ENCODE measurements around the gene USP27X.

Gene USP27X

GRCh38 chrX:49845701-49846403, 33.4 kb upstream of the USP27X start:
- H3K4me1 ChIP-seq, result no peaks in the 10 kb centered on the region
- no peaks in the 10 kb centered on the region for H3K36me3 ChIP-seq
- no peaks in the 10 kb centered on the region for H3K9me3 ChIP-seq
- TF ChIP-seq CTCF (IDR thresholded peaks at IDR 0.05; ENCODE audit: low read depth, low read length), result no peak
- no peak for DNase-seq
- H3K27me3 ChIP-seq, result no peaks in the 10 kb centered on the region
- H3K4me3 ChIP-seq (ENCODE audit: low read depth, low read length), result no peak overlapping the region

DNA sequence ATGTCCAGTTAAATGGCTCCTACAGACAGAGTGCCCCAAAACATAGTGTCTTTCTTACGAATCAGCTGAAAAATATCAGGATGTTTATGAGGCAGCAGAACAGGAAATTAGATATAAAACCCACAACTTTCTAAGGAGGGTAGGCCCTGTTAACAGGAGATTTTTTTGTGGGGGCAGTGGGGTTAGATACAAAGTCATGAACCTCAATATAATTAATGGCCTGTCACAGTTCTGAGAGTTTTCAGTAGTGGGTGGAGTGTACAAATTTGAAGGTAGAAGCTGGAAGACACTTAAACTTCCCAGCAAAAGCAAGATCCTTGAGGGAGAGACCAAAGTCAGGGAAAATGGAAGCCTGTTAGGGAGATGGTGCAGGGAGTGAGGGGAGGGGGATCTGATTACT, 32.8 kb upstream of the USP27X start:
- Histone ChIP-seq H3K27me3 (no peaks in the 10 kb centered on the region), H3K9me3 (no peaks in the 10 kb centered on the region), H3K4me3 (ENCODE audit: low read depth, low read length) (no peak overlapping the region), H3K4me1 (no peaks in the 10 kb centered on the region), H3K36me3 (no peaks in the 10 kb centered on the region)
- DNase-seq, result no peak
- TF ChIP-seq CTCF (IDR thresholded peaks at IDR 0.05; ENCODE audit: low read depth, low read length), result no peak

- no peaks in the 10 kb centered on the region for H3K9me3 ChIP-seq
- no peak for TF ChIP-seq CTCF (IDR thresholded peaks at IDR 0.05; ENCODE audit: low read depth, low read length)
These were observed 31.0 kb upstream of the USP27X start for GRCh38 chrX:49848275-49848674.

GRCh38 chrX:49850028-49850427, 29.3 kb upstream of the USP27X start:
- TF ChIP-seq CTCF (IDR thresholded peaks at IDR 0.05; ENCODE audit: low read depth, low read length), result no peak
- DNase-seq, result no peak
- Histone ChIP-seq H3K4me3 (ENCODE audit: low read depth, low read length) (no peak overlapping the region), H3K27me3 (no peaks in the 10 kb centered on the region), H3K4me1 (no peaks in the 10 kb centered on the region), H3K36me3 (no peaks in the 10 kb centered on the region), H3K9me3 (no peaks in the 10 kb centered on the region)

More at GRCh38 chrX:49848275-49848674, 31.0 kb upstream of the USP27X start:
- Histone ChIP-seq H3K36me3 (no peaks in the 10 kb centered on the region), H3K4me3 (ENCODE audit: low read depth, low read length) (no peak overlapping the region), H3K27me3 (no peaks in the 10 kb centered on the region), H3K4me1 (no peaks in the 10 kb centered on the region)
- DNase-seq, result no peak

DNA sequence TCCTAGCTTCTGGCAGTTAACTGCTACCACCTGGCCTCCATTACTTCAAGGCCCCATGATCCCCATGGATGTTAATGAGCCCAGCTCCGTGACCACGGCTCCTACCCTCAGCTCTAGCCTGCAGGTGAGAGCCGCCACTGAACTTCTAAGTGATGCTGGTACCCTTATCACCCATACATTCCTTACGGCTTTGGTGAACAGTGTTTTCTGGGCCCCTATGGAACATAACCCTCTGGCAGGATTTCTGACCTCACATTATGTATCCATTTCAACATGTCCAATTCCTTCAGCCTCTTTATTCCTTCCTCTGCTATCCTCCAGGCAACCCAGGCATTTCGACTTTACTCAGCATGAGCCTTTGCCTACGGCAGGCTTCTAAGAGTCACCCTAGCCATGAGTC, 25.6 kb upstream of the USP27X start:
- Histone ChIP-seq H3K27me3 (no peaks in the 10 kb centered on the region), H3K9me3 (no peaks in the 10 kb centered on the region), H3K4me1 (no peaks in the 10 kb centered on the region), H3K36me3 (no peaks in the 10 kb centered on the region), H3K4me3 (ENCODE audit: low read depth, low read length) (no peak overlapping the region)
- no peak for DNase-seq
- no peak for TF ChIP-seq CTCF (IDR thresholded peaks at IDR 0.05; ENCODE audit: low read depth, low read length)

- Histone ChIP-seq H3K9me3 (no peaks in the 10 kb centered on the region), H3K4me1 (no peaks in the 10 kb centered on the region)
These were observed 22.5 kb upstream of the USP27X start for GRCh38 chrX:49856819-49857218.

More at GRCh38 chrX:49856819-49857218, 22.5 kb upstream of the USP27X start:
- DNase-seq, result no peak
- Histone ChIP-seq H3K36me3 (no peaks in the 10 kb centered on the region), H3K27me3 (no peaks in the 10 kb centered on the region), H3K4me3 (ENCODE audit: low read depth, low read length) (no peak overlapping the region)
- no peak for TF ChIP-seq CTCF (IDR thresholded peaks at IDR 0.05; ENCODE audit: low read depth, low read length)
